MM.1S (cell line): ENCODE data around the gene PRXL2A.

Experiments
- DNase-seq: peaks from one replicate; pipeline ENCODE4 v3.0.0-alpha.2; 2015
- H2AFZ ChIP-seq: fragments of 300-600 bp; sonication (generic); 2 replicates; pipeline ENCODE4 v1.6.0; 2016; ENCODE audit warnings: antibody characterized with exemption, low read length
- H3F3A ChIP-seq: fragments of 300-600 bp; sonication (generic); 2 replicates; pipeline ENCODE4 v1.6.1; 2016; ENCODE audit warnings: mild to moderate bottlenecking, antibody characterized with exemption, low read length, moderate library complexity, mixed read lengths; ENCODE audit not compliant: insufficient read depth
- H3K27ac ChIP-seq: fragments of 300-600 bp; sonication (generic); 2 replicates; pipeline ENCODE4 v1.5.1; 2016; ENCODE audit warnings: mild to moderate bottlenecking, low read length
- H3K27me3 ChIP-seq: fragments of 300-600 bp; sonication (generic); replicated peaks from 2 replicates; pipeline ENCODE4 v1.6.0; 2016; ENCODE audit warnings: low read length; ENCODE audit not compliant: insufficient read depth
- H3K36me3 ChIP-seq: fragments of 300-600 bp; sonication (generic); replicated peaks from 2 replicates; pipeline ENCODE4 v1.6.1; 2016; ENCODE audit warnings: mild to moderate bottlenecking, low read length, mixed read lengths; ENCODE audit not compliant: insufficient read depth
- H3K4me1 ChIP-seq: fragments of 300-600 bp; sonication (generic); 2 replicates; pipeline ENCODE4 v1.6.1; 2016; ENCODE audit warnings: low read length, mixed read lengths
- H3K4me2 ChIP-seq: fragments of 300-600 bp; sonication (generic); 2 replicates; pipeline ENCODE4 v1.6.0; 2016; ENCODE audit warnings: low read depth, low read length
- H3K4me3 ChIP-seq: fragments of 300-600 bp; sonication (generic); 2 replicates; pipeline ENCODE4 v1.5.1; 2016; ENCODE audit warnings: low read length, mixed read lengths
- H3K79me2 ChIP-seq: fragments of 300-600 bp; sonication (generic); 2 replicates; pipeline ENCODE4 v1.6.1; 2016; ENCODE audit warnings: mixed run types, low read length, mixed read lengths
- H3K9ac ChIP-seq: fragments of 300-600 bp; sonication (generic); 2 replicates; pipeline ENCODE4 v1.6.1; 2016; ENCODE audit warnings: low read length, mixed read lengths
- H3K9me2 ChIP-seq: fragments of 300-600 bp; sonication (generic); replicated peaks from 2 replicates; pipeline ENCODE4 v1.6.1; 2016; ENCODE audit warnings: mild to moderate bottlenecking, low read length, mixed read lengths; ENCODE audit not compliant: insufficient read depth
- H3K9me3 ChIP-seq: fragments of 300-600 bp; sonication (generic); replicated peaks from 2 replicates; pipeline ENCODE4 v1.6.1; 2016; ENCODE audit warnings: mild to moderate bottlenecking, low read length, mixed read lengths; ENCODE audit not compliant: insufficient read depth
- H4K20me1 ChIP-seq: fragments of 300-600 bp; sonication (generic); 2 replicates; pipeline ENCODE4 v1.6.1; 2016; ENCODE audit warnings: mild to moderate bottlenecking, low read length, moderate library complexity, mixed read lengths; ENCODE audit not compliant: insufficient read depth
- EZH2 ChIP-seq: fragments of 300-600 bp; sonication (generic); optimal IDR thresholded peaks from 2 replicates; pipeline ENCODE3; 2017; ENCODE audit warnings: low read depth, mild to moderate bottlenecking, antibody characterized with exemption, low read length, mixed read lengths
- EZH2phosphoT487 ChIP-seq: fragments of 300-600 bp; sonication (generic); IDR thresholded peaks from 2 replicates; pipeline ENCODE4 v1.6.1; 2018; ENCODE audit warnings: antibody characterized with exemption, low read length
- TF ChIP-seq, protein P1 (sequence below): fragments of 300-600 bp; sonication (generic); IDR thresholded peaks from 2 replicates; pipeline ENCODE4 v1.5.1; 2016; ENCODE audit warnings: antibody characterized with exemption, low read length, mixed read lengths

The PRXL2A gene

DNA sequence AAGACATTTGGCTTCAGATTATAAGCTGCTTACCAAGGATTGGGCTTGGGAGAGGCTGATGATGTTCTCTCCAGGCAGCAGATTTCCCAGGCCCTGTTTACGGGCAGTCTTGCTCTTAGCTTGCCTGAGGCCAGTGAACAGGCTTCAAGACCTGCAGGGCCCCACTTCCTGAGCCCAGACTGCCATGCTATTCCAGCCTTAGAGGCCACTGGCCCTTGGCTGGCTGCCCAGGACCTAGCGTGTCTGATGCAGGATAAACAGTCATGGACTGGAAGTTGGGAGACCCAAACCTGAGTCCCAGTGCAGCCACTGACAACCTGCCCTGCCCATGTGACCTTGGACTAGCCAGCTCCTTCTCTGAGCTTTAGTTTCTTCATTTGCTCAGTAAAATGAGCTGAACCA is 2.9 kb downstream of the PRXL2A start:
- Histone ChIP-seq H3K9ac (no peak overlapping the region), H3K27ac (no peak overlapping the region), H3K4me2 (no peak overlapping the region), H3K36me3 (no peaks in the 10 kb centered on the region), H2AFZ (no peak overlapping the region), H3K4me1 (no peaks in the 10 kb centered on the region), H3K9me2 (no peaks in the 10 kb centered on the region), H3K27me3 (no peaks in the 10 kb centered on the region), H3F3A (0 out of 2 replicates have a peak, but pooled peaks cover 3% of the 10 kb centered on the region), H4K20me1 (no peaks in the 10 kb centered on the region), H3K4me3 (no peak overlapping the region), H3K79me2 (no peaks in the 10 kb centered on the region), H3K9me3 (no peaks in the 10 kb centered on the region)
- TF ChIP-seq EZH2: no peak
- TF ChIP-seq, protein P1, sequence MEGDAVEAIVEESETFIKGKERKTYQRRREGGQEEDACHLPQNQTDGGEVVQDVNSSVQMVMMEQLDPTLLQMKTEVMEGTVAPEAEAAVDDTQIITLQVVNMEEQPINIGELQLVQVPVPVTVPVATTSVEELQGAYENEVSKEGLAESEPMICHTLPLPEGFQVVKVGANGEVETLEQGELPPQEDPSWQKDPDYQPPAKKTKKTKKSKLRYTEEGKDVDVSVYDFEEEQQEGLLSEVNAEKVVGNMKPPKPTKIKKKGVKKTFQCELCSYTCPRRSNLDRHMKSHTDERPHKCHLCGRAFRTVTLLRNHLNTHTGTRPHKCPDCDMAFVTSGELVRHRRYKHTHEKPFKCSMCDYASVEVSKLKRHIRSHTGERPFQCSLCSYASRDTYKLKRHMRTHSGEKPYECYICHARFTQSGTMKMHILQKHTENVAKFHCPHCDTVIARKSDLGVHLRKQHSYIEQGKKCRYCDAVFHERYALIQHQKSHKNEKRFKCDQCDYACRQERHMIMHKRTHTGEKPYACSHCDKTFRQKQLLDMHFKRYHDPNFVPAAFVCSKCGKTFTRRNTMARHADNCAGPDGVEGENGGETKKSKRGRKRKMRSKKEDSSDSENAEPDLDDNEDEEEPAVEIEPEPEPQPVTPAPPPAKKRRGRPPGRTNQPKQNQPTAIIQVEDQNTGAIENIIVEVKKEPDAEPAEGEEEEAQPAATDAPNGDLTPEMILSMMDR: no peak
- no peak for TF ChIP-seq EZH2phosphoT487
- DNase-seq: no peak

DNA sequence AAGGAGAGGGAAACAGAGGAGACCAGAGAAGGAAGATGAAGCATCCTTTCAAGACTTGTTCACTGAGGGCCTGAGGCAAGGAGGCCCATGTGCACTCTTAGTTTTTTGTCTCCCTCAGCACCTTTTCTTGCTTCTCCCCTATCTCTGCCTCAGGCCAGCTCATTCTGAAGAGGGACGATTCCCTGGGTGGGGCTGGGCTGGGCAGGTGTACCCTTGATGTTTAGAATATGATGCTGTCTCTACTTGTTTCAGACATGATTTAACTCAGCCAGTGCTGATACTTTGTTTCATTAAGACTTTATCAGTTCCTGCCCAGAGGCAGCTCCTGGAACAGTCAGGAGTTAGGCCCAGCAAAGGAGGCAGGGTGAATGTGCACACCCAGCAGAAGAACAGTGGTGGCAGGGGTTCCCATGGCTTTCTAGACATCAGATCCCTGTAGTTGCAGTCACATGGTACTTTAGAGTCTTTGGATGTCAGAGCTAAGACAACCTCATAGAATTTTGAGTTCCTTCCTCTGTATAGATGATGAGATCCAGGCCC is 3.4 kb downstream of the PRXL2A start:
- H3K9me3 ChIP-seq: no peaks in the 10 kb centered on the region
- H3F3A ChIP-seq: 0 out of 2 replicates have a peak, but pooled peaks cover 3% of the 10 kb centered on the region
- H3K27ac ChIP-seq: no peak overlapping the region
- no peaks in the 10 kb centered on the region for H3K79me2 ChIP-seq
- no peaks in the 10 kb centered on the region for H3K27me3 ChIP-seq
- H3K4me3 ChIP-seq: no peak overlapping the region
- H3K4me2 ChIP-seq: no peak overlapping the region
- DNase-seq: no peak
- H2AFZ ChIP-seq: no peak overlapping the region
- no peaks in the 10 kb centered on the region for H4K20me1 ChIP-seq
- H3K36me3 ChIP-seq: no peaks in the 10 kb centered on the region
- no peaks in the 10 kb centered on the region for H3K4me1 ChIP-seq
- no peak overlapping the region for H3K9ac ChIP-seq
- no peaks in the 10 kb centered on the region for H3K9me2 ChIP-seq
- TF ChIP-seq EZH2phosphoT487 (no peak), EZH2 (no peak)
- TF ChIP-seq, protein P1: no peak

DNA sequence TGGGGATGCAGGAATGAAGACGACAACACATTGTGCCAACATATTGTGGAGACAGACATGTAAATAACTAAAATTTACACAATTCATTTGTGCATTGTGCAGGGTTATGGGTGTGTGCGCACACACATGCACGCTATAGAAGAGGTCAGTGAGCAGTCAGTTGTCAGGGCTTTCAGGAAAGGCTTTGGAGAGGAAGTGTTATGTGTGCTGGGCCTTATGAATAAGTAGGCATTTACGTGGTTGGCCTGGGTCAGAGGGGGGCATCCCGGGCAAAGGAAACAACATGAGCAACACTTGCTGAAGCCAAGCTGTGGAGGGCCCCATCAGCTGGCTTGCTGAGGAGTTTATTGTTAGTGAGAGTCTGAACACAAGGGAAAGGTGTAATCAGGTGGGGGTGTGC is 4.1 kb downstream of the PRXL2A start:
- no peak for DNase-seq
- H3K4me2 ChIP-seq: no peak overlapping the region
- H3K27me3 ChIP-seq: no peaks in the 10 kb centered on the region
- TF ChIP-seq, protein P1: no peak
- TF ChIP-seq EZH2phosphoT487 (no peak), EZH2 (no peak)
- H3K4me3 ChIP-seq: no peak overlapping the region
- no peaks in the 10 kb centered on the region for H3K9me3 ChIP-seq
- H3K9me2 ChIP-seq: no peaks in the 10 kb centered on the region
- no peaks in the 10 kb centered on the region for H4K20me1 ChIP-seq
- no peaks in the 10 kb centered on the region for H3K36me3 ChIP-seq
- H2AFZ ChIP-seq: no peak overlapping the region
- H3K79me2 ChIP-seq: no peaks in the 10 kb centered on the region
- 0 out of 2 replicates have a peak, but pooled peaks cover 3% of the 10 kb centered on the region for H3F3A ChIP-seq
- H3K27ac ChIP-seq: no peak overlapping the region
- H3K4me1 ChIP-seq: no peaks in the 10 kb centered on the region
- H3K9ac ChIP-seq: no peak overlapping the region
